Natural killer cell (primary cell): Measurements from ENCODE around the gene AIRE. TPM values are rescaled to one million over a fixed set of nuclear protein-coding genes. Genes with fewer than 3 reads are reported as not detected.

Experiments used
- ATAC-seq, 3 donors: fragments of 150-1000 bp in 2 of 3; fragments of 200-7000 bp in 1 of 3; cut with Tn5 transposase; 1 replicate in 1 of 3; 2 replicates in 2 of 3; pipeline ENCODE4 v1.10.0; 2021; ENCODE audit warnings: mild to moderate bottlenecking in 2 of 3, moderate library complexity in 2 of 3
- DNase-seq, 2 donors: peaks; one replicate each; pipeline versions ENCODE4 v3.0.0 to v3.0.0-alpha.2; 2013 to 2021; ENCODE audit warnings: mixed read lengths in 1 of 2
- H3K27ac ChIP-seq: one replicate; pipeline ENCODE4 v1.5.1; 2013; ENCODE audit warnings: mild to moderate bottlenecking, low read length
- H3K27me3 ChIP-seq: one replicate; pipeline ENCODE4 v1.6.1; 2013; ENCODE audit warnings: low read length; ENCODE audit not compliant: control insufficient read depth, insufficient read depth
- H3K36me3 ChIP-seq: one replicate; pipeline ENCODE4 v1.6.1; 2013; ENCODE audit warnings: low read length; ENCODE audit not compliant: control insufficient read depth, insufficient read depth
- H3K4me1 ChIP-seq: one replicate; pipeline ENCODE4 v1.6.1; 2013; ENCODE audit warnings: low read length; ENCODE audit not compliant: control insufficient read depth, insufficient read depth
- H3K4me3 ChIP-seq: one replicate; pipeline ENCODE4 v1.5.1; 2013; ENCODE audit warnings: low read length
- H3K9me3 ChIP-seq: one replicate; pipeline ENCODE4 v1.6.1; 2013; ENCODE audit warnings: low read length; ENCODE audit not compliant: control insufficient read depth, insufficient read depth
- H3K27ac Mint-ChIP-seq, 2 donors: one replicate each; pipeline ENCODE4 v1.8.0; 2022; ENCODE audit warnings: mild to moderate bottlenecking in 2 of 2, mixed read lengths in 2 of 2, moderate library complexity in 1 of 2
- H3K27me3 Mint-ChIP-seq, 2 donors: one replicate each; pipeline ENCODE4 v1.8.0; 2022; ENCODE audit warnings: low read depth in 2 of 2, mixed read lengths in 2 of 2
- H3K36me3 Mint-ChIP-seq: one replicate; pipeline ENCODE4 v1.8.0; 2022; ENCODE audit warnings: mixed read lengths
- H3K4me1 Mint-ChIP-seq, 2 donors: one replicate each; pipeline ENCODE4 v1.8.0; 2022; ENCODE audit warnings: mixed read lengths in 2 of 2
- H3K4me3 Mint-ChIP-seq: one replicate; pipeline ENCODE4 v1.8.0; 2022; ENCODE audit warnings: mild to moderate bottlenecking, moderate library complexity, mixed read lengths
- H3K9me3 Mint-ChIP-seq, 2 donors: one replicate each; pipeline ENCODE4 v1.8.0; 2022; ENCODE audit warnings: mixed read lengths in 2 of 2
- WGBS: methylation state at CpG from one replicate; pipeline ENCODE4 v1.1.7; 2013; ENCODE audit warnings: missing lambda C conversion rate; ENCODE audit not compliant: insufficient coverage; 5-methylcytosine and 5-hydroxymethylcytosine counted together
- intact Hi-C: fragments of 100-400 bp; cut with micrococcal nuclease; formaldehyde crosslinking; loops from one replicate; pipeline ENCODE4 v1.14.2; 2022
- total RNA-seq, 4 donors: library from RNA; stranded (reverse); fragments of 120-200 nt in 1 of 4; gene quantifications; one replicate each; pipeline versions ENCODE4 v1.2.3 to v1.2.4, GENCODE V29; 2013 to 2022
- TF ChIP-seq, protein P1 (sequence below): fragments of 200-600 bp; IDR thresholded peaks from one replicate; pipeline ENCODE4 v1.8.0; 2022; ENCODE audit warnings: antibody characterized with exemption

Gene AIRE
- total RNA-seq, 3 donors from 2014 or later (not counting 1 experiment from before 2014, with no cell fraction given): not detected

DNA sequence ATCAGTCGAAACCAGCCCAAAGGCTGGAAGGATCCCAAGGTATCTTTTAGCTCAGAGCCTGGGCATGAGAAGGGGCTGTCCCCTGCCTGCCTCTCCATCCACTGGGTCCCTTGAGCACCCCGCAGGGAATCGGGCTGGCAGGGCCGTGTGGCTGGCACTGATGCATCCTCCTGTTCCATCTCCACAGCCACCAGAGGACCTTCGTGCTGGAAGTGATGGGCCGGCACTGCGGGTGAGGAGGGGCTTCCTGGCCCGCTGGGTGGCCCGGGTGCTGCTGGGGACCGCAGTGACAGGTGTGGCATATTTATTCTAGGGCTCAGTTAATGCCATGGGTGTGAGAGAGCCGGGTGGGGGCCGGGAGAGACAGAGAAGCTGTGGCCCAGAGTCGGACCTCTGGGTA is 27.8 kb downstream of the AIRE start:
- Histone ChIP-seq H3K9me3 (no peaks in the 10 kb centered on the region), H3K27ac (no peak overlapping the region), H3K4me3 (no peak overlapping the region), H3K4me1 (no peaks in the 10 kb centered on the region), H3K27me3 (no peaks in the 10 kb centered on the region), H3K36me3 (peaks cover 46% of the 10 kb centered on the region)
- no peak for ATAC-seq
- WGBS: 95% methylated on average over 13 of the region's 13 CpGs
- Mint-ChIP-seq H3K27ac (no peak overlapping the region), H3K36me3 (no peaks in the 10 kb centered on the region), H3K9me3 (no peaks in the 10 kb centered on the region), H3K4me3 (no peak overlapping the region), H3K27me3 (no peaks in the 10 kb centered on the region), H3K4me1 (peaks cover 0 to 13% of the 10 kb centered on the region in 2 donors)
- TF ChIP-seq, protein P1, sequence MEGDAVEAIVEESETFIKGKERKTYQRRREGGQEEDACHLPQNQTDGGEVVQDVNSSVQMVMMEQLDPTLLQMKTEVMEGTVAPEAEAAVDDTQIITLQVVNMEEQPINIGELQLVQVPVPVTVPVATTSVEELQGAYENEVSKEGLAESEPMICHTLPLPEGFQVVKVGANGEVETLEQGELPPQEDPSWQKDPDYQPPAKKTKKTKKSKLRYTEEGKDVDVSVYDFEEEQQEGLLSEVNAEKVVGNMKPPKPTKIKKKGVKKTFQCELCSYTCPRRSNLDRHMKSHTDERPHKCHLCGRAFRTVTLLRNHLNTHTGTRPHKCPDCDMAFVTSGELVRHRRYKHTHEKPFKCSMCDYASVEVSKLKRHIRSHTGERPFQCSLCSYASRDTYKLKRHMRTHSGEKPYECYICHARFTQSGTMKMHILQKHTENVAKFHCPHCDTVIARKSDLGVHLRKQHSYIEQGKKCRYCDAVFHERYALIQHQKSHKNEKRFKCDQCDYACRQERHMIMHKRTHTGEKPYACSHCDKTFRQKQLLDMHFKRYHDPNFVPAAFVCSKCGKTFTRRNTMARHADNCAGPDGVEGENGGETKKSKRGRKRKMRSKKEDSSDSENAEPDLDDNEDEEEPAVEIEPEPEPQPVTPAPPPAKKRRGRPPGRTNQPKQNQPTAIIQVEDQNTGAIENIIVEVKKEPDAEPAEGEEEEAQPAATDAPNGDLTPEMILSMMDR: no peak
- no peak for DNase-seq
- intact Hi-C loops: no loop called here

DNA sequence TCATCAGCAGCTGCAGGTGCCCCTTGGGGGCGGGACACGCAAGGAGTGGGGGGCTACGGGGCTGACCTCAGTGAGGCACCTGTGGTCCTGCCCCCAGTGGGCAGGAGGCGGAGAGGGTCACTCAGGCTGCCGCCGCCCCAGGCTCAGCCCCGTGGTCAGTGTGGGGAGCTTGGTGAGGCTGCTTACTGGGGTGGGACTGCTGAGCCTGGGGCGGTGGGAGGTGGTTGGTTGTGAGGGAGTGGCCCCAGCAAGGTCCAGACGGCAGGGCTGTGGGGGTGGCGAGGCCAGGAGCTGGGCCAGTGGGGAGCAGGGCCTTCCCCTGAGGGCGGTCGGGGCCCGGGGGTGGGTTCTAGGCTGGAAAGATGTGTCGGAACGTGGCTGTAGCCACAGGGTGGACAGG is 28.5 kb downstream of the AIRE start:
- H3K4me1 Mint-ChIP-seq: peaks cover 0 to 9% of the 10 kb centered on the region in 2 donors
- no peak for ATAC-seq
- Histone ChIP-seq H3K4me1 (no peaks in the 10 kb centered on the region), H3K36me3 (peaks cover 46% of the 10 kb centered on the region), H3K27ac (no peak overlapping the region), H3K4me3 (no peak overlapping the region), H3K9me3 (no peaks in the 10 kb centered on the region), H3K27me3 (no peaks in the 10 kb centered on the region)
- no peak overlapping the region for H3K4me3 Mint-ChIP-seq
- intact Hi-C loops: no loop called here
- no peak for DNase-seq
- no peaks in the 10 kb centered on the region for H3K9me3 Mint-ChIP-seq
- no peaks in the 10 kb centered on the region for H3K27me3 Mint-ChIP-seq
- TF ChIP-seq, protein P1: no peak
- WGBS: 90% methylated on average over 15 of the region's 15 CpGs
- no peak overlapping the region for H3K27ac Mint-ChIP-seq
- H3K36me3 Mint-ChIP-seq: no peaks in the 10 kb centered on the region

DNA sequence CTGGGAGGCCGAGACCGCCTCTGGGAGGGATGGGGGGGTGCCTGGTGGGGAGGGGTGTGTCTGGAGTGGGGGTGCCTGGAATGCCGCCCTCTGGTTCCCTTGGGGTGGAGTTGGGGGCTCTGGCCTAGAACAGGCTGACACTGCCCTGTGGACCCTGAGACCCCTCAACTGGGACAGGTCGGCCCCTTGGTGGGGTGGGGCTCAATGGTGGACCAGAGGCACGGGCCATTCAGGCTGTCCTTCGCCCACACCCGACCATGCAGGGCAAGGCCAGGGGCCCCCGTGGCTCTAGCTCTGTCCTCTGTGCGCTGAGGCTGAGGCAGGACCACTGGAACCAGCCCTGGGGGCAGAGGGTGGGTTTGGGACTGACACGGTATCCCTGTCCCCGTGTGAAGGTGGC is 28.9 kb downstream of the AIRE start:
- intact Hi-C loops: no loop called here
- TF ChIP-seq, protein P1: no peak

DNA sequence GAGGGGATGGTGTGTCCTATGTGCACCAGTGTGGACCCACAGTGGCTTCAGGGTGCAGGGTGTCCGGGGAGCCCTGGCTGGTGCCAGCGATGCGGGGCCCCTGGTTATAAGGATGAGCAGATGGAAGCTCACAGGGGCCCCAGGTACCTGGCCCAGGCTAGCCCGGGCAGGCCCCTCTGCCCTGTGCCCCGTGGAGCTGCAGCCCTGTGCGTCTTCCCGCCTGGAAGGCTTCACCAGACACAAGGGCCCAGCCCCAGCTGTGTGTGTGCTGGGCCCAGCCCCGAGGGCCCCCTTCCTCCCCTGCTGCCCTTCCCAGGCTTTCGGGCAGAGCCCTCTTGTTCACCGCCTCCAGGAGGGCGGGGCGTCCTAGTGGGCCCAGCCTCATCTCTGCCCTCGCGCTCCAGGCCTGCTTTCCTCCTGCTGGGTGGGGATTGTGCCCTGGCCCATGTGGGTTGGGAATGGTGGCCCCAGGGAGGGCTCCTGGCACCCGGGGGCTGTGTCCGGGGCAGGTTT is 30.1 kb downstream of the AIRE start:
- 95% methylated on average over 15 of the region's 16 CpGs for WGBS
- no peak for ATAC-seq
- H3K9me3 Mint-ChIP-seq: no peaks in the 10 kb centered on the region

More for the DNA sequence above, 28.9 kb downstream of the AIRE start:
- Histone ChIP-seq H3K27me3 (no peaks in the 10 kb centered on the region), H3K4me1 (no peaks in the 10 kb centered on the region), H3K4me3 (no peak overlapping the region), H3K9me3 (no peaks in the 10 kb centered on the region), H3K36me3 (peaks cover 46% of the 10 kb centered on the region), H3K27ac (no peak overlapping the region)
- Mint-ChIP-seq H3K4me1 (peaks cover 0 to 9% of the 10 kb centered on the region in 2 donors), H3K27ac (no peak overlapping the region), H3K27me3 (no peaks in the 10 kb centered on the region), H3K4me3 (no peak overlapping the region), H3K36me3 (no peaks in the 10 kb centered on the region), H3K9me3 (no peaks in the 10 kb centered on the region)
- 97% methylated on average over 11 of the region's 11 CpGs for WGBS
- DNase-seq: no peak
- ATAC-seq: no peak

More for the DNA sequence above, 30.1 kb downstream of the AIRE start:
- Histone ChIP-seq H3K27me3 (no peaks in the 10 kb centered on the region), H3K4me3 (no peak overlapping the region), H3K4me1 (no peaks in the 10 kb centered on the region), H3K36me3 (peaks cover 42% of the 10 kb centered on the region), H3K27ac (no peak overlapping the region), H3K9me3 (no peaks in the 10 kb centered on the region)
- no peak for DNase-seq
- Mint-ChIP-seq H3K27ac (no peak overlapping the region), H3K4me3 (no peak overlapping the region), H3K36me3 (no peaks in the 10 kb centered on the region), H3K27me3 (no peaks in the 10 kb centered on the region), H3K4me1 (peaks cover 0 to 9% of the 10 kb centered on the region in 2 donors)
- TF ChIP-seq, protein P1: no peak
- intact Hi-C loops: no loop called here
